SH-SY5Y (cell line): ENCODE results near the gene SEPTIN8.

Source experiments
- GATA2 ChIP-seq: IDR thresholded peaks from 2 replicates; pipeline ENCODE4 v1.6.1; 2011; ENCODE audit warnings: mild to moderate bottlenecking, low read depth, low read length
- GATA3 ChIP-seq: IDR thresholded peaks from 2 replicates; pipeline ENCODE4 v1.6.1; 2011; ENCODE audit warnings: low read depth, mild to moderate bottlenecking, low read length, moderate library complexity

SEPTIN8 gene

GRCh38 chr5:132742158-132742557 is 34.9 kb downstream of the SEPTIN8 start:
- TF ChIP-seq GATA2 (no peak), GATA3 (no peak)

- no peak for TF ChIP-seq GATA2
- TF ChIP-seq GATA3 = no peak
Observed at GRCh38 chr5:132739232-132739631, 37.8 kb downstream of the SEPTIN8 start.

GRCh38 chr5:132737982-132738681 is 38.9 kb downstream of the SEPTIN8 start:
- TF ChIP-seq GATA3 = no peak
- TF ChIP-seq GATA2 = no peak

GRCh38 chr5:132736853-132737833 is 39.9 kb downstream of the SEPTIN8 start, which contains the start of gene KIF3A:
Gene KIF3A (minus strand): TSS chr5:132737546. CDS start chr5:132737419, 127 bp downstream.
- TF ChIP-seq GATA3 (no peak), GATA2 (no peak)

GRCh38 chr5:132734687-132735086 is 42.4 kb downstream of the SEPTIN8 start:
- TF ChIP-seq GATA2 = no peak

- no peak for TF ChIP-seq GATA3
- TF ChIP-seq GATA2 = no peak
Observed at GRCh38 chr5:132733499-132734148, 43.4 kb downstream of the SEPTIN8 start.

GRCh38 chr5:132729896-132730295 is 47.1 kb downstream of the SEPTIN8 start:
- TF ChIP-seq GATA2 = no peak
- TF ChIP-seq GATA3 = no peak

- TF ChIP-seq GATA2 (no peak), GATA3 (no peak)
Observed at GRCh38 chr5:132725745-132726144, 51.3 kb downstream of the SEPTIN8 start.

GRCh38 chr5:132718544-132719312 is 58.3 kb downstream of the SEPTIN8 start:
- TF ChIP-seq GATA3 (no peak), GATA2 (no peak)

- TF ChIP-seq GATA3 = no peak
- no peak for TF ChIP-seq GATA2
Observed at GRCh38 chr5:132714456-132715307, 62.4 kb downstream of the SEPTIN8 start.

- TF ChIP-seq GATA3 (no peak), GATA2 (no peak)
Observed at GRCh38 chr5:132708645-132709044, 68.4 kb downstream of the SEPTIN8 start.

GRCh38 chr5:132704875-132705274 is 72.2 kb downstream of the SEPTIN8 start:
- TF ChIP-seq GATA2 = no peak
- no peak for TF ChIP-seq GATA3
